HepG2 (cell line): Measurements from ENCODE around the gene SH2D3A. TPM values are rescaled to one million over a fixed set of nuclear protein-coding genes. Genes with fewer than 3 reads are reported as not detected.

ENCODE experiments used
- AGO2 ChIP-seq: fragments of 200-400 bp; formaldehyde crosslinking; optimal IDR thresholded peaks from 2 replicates; pipeline ENCODE3; 2017; ENCODE audit warnings: mild to moderate bottlenecking, low read depth, low read length, moderate library complexity
- AKAP8 ChIP-seq: sonication (generic); formaldehyde crosslinking; IDR thresholded peaks from 2 replicates; pipeline ENCODE4 v1.5.1; 2020; ENCODE audit warnings: mild to moderate bottlenecking, missing genetic modification reagents
- FOSL2 ChIP-seq: sonication (generic); formaldehyde crosslinking; IDR thresholded peaks from 2 replicates; pipeline ENCODE4 v1.4.0; 2020; ENCODE audit warnings: missing genetic modification reagents
- HNRNPL ChIP-seq: fragments of 200-400 bp; formaldehyde crosslinking; IDR thresholded peaks from 2 replicates; pipeline ENCODE4 v1.6.1; 2017; ENCODE audit warnings: mild to moderate bottlenecking, low read depth, low read length
- KLF6 ChIP-seq: IDR thresholded peaks from 2 replicates; pipeline ENCODE4 v1.8.0; 2016; ENCODE audit warnings: missing biosample characterization, missing genetic modification reagents
- KMT2B ChIP-seq: IDR thresholded peaks from 2 replicates; pipeline ENCODE4 v1.6.1; 2016; ENCODE audit warnings: missing genetic modification reagents, missing compliant biosample characterization
- RFX3 ChIP-seq: IDR thresholded peaks from 2 replicates; pipeline ENCODE4 v1.6.1; 2016; ENCODE audit warnings: missing biosample characterization, missing genetic modification reagents
- SSRP1 ChIP-seq: IDR thresholded peaks from 2 replicates; pipeline ENCODE4 v1.6.1; 2016; ENCODE audit warnings: control low read depth
- XRCC5 ChIP-seq: fragments of 200-400 bp; formaldehyde crosslinking; optimal IDR thresholded peaks from 2 replicates; pipeline ENCODE3; 2017; ENCODE audit warnings: mild to moderate bottlenecking, low read length
- ZFP82 ChIP-seq: sonication (generic); formaldehyde crosslinking; IDR thresholded peaks from 2 replicates; pipeline ENCODE4 v1.5.1; 2020; ENCODE audit warnings: mild to moderate bottlenecking, missing genetic modification reagents, borderline replicate concordance
- ZNF296 ChIP-seq: sonication (generic); formaldehyde crosslinking; conservative IDR thresholded peaks from 2 replicates; pipeline ENCODE4 v1.5.0; 2020; ENCODE audit warnings: mild to moderate bottlenecking, missing genetic modification reagents
- ZNF333 ChIP-seq: sonication (generic); formaldehyde crosslinking; IDR thresholded peaks from 2 replicates; pipeline ENCODE4 v1.4.0; 2020; ENCODE audit warnings: mild to moderate bottlenecking, missing genetic modification reagents, borderline replicate concordance
- polyA plus RNA-seq, 8 experiments: library from polyadenylated mRNA; depleted of rRNA in 3 of 8; stranded (reverse) in 7 of 8; unstranded in 1 of 8; fragments of >200 nt; fragmentation: Illumina TruSeq in 4 of 8; extraction: Trizol in 4 of 8; gene quantifications; 2 replicates each; pipeline versions ENCODE4 v1.2.1 to v1.2.3, GENCODE V29; 2011 to 2016; ENCODE audit warnings: low read depth in 4 of 8, missing spikeins in 1 of 8, mixed read lengths in 1 of 8; ENCODE audit not compliant: insufficient read depth in 1 of 8
- total RNA-seq, 5 experiments: library from RNA; depleted of rRNA; stranded (reverse); fragments of >200 nt; fragmentation: Illumina TruSeq; extraction: Trizol; gene quantifications; 2 replicates each; pipeline ENCODE4 v1.2.3, GENCODE V29; 2016; ENCODE audit warnings: low read depth in 1 of 5
- TF ChIP-seq, protein P1 (sequence below): sonication (generic); formaldehyde crosslinking; IDR thresholded peaks from 2 replicates; pipeline ENCODE4 v1.4.0; 2020; ENCODE audit warnings: missing genetic modification reagents
- TF ChIP-seq, protein P2 (sequence below): sonication (generic); formaldehyde crosslinking; IDR thresholded peaks from 2 replicates; pipeline ENCODE4 v1.4.0; 2020; ENCODE audit warnings: missing genetic modification reagents
- TF ChIP-seq, protein P3 (sequence below): sonication (generic); formaldehyde crosslinking; IDR thresholded peaks from 2 replicates; pipeline ENCODE4 v1.5.0; 2020; ENCODE audit warnings: mild to moderate bottlenecking, missing genetic modification reagents, borderline replicate concordance
- TF ChIP-seq, protein P4 (sequence below): IDR thresholded peaks from 2 replicates; pipeline ENCODE4 v1.6.1; 2016; ENCODE audit warnings: mild to moderate bottlenecking
- TF ChIP-seq, protein P5 (sequence below): sonication (generic); formaldehyde crosslinking; IDR thresholded peaks from 2 replicates; pipeline ENCODE4 v1.5.1; 2020; ENCODE audit warnings: mild to moderate bottlenecking, missing genetic modification reagents, moderate library complexity

The SH2D3A gene
- total and polyA plus RNA-seq, 2 of the 13 experiments (the other 11 are each of a cell fraction or from before 2014, with no cell fraction given) = 1.0 to 2.2 TPM

DNA sequence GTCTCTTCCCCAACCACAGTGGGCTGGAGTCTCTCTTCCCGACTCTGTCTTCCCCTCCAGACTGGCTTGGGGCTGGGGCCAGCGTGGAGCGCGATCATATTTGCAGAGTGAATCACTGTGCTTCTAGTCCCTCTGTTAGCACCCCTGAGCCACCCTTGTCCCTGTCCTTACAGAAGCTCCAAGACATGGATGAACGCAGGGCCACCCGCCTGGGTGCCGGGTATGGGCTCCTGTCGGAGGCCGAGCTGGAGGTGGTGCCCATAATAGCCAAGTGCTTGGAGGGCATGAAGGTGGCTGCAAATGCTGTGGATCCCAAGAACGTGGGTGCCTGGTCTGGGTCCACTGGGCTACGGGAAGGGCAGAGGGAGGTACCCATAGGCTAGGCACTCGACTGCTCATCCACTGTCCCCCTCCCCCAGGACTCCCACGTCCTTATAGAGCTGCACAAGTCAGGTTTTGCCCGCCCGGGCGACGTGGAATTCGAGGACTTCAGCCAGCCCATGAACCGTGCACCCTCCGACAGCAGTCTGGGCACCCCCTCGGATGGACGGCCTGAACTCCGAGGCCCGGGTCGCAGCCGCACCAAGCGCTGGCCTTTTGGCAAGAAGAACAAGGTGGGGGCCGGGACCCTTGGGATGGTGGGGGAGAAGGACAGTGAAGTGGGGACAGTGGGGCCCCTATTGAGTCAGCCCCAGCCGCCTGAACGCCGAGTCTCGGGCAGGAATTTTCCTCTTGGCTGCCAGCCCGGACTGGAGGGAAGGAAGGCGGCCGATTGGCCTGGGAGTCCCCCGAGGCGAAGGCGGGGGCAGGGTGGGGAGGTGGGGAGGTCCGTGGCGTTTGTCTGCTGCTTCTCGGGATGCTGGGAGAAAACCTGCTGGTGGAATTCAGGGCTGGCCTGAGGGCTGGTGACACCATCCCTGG is 22.6 kb downstream of the SH2D3A start (continued):
- TF ChIP-seq, protein P1, sequence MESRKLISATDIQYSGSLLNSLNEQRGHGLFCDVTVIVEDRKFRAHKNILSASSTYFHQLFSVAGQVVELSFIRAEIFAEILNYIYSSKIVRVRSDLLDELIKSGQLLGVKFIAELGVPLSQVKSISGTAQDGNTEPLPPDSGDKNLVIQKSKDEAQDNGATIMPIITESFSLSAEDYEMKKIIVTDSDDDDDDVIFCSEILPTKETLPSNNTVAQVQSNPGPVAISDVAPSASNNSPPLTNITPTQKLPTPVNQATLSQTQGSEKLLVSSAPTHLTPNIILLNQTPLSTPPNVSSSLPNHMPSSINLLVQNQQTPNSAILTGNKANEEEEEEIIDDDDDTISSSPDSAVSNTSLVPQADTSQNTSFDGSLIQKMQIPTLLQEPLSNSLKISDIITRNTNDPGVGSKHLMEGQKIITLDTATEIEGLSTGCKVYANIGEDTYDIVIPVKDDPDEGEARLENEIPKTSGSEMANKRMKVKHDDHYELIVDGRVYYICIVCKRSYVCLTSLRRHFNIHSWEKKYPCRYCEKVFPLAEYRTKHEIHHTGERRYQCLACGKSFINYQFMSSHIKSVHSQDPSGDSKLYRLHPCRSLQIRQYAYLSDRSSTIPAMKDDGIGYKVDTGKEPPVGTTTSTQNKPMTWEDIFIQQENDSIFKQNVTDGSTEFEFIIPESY (CRISPR knock-in tag) = peak; percentile 75; the same call in 1 of the 2 replicates
- peak; percentile 13 for TF ChIP-seq XRCC5
- TF ChIP-seq, protein P2, sequence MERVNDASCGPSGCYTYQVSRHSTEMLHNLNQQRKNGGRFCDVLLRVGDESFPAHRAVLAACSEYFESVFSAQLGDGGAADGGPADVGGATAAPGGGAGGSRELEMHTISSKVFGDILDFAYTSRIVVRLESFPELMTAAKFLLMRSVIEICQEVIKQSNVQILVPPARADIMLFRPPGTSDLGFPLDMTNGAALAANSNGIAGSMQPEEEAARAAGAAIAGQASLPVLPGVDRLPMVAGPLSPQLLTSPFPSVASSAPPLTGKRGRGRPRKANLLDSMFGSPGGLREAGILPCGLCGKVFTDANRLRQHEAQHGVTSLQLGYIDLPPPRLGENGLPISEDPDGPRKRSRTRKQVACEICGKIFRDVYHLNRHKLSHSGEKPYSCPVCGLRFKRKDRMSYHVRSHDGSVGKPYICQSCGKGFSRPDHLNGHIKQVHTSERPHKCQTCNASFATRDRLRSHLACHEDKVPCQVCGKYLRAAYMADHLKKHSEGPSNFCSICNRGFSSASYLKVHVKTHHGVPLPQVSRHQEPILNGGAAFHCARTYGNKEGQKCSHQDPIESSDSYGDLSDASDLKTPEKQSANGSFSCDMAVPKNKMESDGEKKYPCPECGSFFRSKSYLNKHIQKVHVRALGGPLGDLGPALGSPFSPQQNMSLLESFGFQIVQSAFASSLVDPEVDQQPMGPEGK (CRISPR knock-in tag) = peak; percentile 33; the same call in 1 of the 2 replicates
- peak; percentile 72 for TF ChIP-seq FOSL2 (CRISPR knock-in tag)
- no peak for TF ChIP-seq KLF6 (CRISPR knock-in tag)
- TF ChIP-seq KMT2B (CRISPR knock-in tag) = no peak
- TF ChIP-seq, protein P3, sequence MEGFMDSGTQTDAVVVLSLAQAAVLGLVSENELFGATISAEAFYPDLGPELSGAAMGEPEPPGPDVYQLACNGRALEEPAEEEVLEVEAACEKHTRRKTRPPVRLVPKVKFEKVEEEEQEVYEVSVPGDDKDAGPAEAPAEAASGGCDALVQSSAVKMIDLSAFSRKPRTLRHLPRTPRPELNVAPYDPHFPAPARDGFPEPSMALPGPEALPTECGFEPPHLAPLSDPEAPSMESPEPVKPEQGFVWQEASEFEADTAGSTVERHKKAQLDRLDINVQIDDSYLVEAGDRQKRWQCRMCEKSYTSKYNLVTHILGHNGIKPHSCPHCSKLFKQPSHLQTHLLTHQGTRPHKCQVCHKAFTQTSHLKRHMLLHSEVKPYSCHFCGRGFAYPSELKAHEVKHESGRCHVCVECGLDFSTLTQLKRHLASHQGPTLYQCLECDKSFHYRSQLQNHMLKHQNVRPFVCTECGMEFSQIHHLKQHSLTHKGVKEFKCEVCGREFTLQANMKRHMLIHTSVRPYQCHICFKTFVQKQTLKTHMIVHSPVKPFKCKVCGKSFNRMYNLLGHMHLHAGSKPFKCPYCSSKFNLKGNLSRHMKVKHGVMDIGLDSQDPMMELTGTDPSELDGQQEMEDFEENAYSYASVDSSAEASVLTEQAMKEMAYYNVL (CRISPR knock-in tag) = no peak
- TF ChIP-seq ZNF333 (CRISPR knock-in tag) = no peak
- TF ChIP-seq ZNF296 (CRISPR knock-in tag) = no peak
- TF ChIP-seq AGO2 = peak; percentile 80
- TF ChIP-seq ZFP82 = no peak
- TF ChIP-seq AKAP8 (CRISPR knock-in tag) = no peak
- no peak for TF ChIP-seq SSRP1 (CRISPR knock-in tag)
- peak; percentile 68; the same call in 1 of the 2 replicates for TF ChIP-seq HNRNPL
- TF ChIP-seq RFX3 (CRISPR knock-in tag) = no peak
- TF ChIP-seq, protein P4, sequence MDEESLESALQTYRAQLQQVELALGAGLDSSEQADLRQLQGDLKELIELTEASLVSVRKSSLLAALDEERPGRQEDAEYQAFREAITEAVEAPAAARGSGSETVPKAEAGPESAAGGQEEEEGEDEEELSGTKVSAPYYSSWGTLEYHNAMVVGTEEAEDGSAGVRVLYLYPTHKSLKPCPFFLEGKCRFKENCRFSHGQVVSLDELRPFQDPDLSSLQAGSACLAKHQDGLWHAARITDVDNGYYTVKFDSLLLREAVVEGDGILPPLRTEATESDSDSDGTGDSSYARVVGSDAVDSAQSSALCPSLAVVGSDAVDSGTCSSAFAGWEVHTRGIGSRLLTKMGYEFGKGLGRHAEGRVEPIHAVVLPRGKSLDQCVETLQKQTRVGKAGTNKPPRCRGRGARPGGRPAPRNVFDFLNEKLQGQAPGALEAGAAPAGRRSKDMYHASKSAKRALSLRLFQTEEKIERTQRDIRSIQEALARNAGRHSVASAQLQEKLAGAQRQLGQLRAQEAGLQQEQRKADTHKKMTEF (CRISPR knock-in tag) = no peak
- TF ChIP-seq, protein P5, sequence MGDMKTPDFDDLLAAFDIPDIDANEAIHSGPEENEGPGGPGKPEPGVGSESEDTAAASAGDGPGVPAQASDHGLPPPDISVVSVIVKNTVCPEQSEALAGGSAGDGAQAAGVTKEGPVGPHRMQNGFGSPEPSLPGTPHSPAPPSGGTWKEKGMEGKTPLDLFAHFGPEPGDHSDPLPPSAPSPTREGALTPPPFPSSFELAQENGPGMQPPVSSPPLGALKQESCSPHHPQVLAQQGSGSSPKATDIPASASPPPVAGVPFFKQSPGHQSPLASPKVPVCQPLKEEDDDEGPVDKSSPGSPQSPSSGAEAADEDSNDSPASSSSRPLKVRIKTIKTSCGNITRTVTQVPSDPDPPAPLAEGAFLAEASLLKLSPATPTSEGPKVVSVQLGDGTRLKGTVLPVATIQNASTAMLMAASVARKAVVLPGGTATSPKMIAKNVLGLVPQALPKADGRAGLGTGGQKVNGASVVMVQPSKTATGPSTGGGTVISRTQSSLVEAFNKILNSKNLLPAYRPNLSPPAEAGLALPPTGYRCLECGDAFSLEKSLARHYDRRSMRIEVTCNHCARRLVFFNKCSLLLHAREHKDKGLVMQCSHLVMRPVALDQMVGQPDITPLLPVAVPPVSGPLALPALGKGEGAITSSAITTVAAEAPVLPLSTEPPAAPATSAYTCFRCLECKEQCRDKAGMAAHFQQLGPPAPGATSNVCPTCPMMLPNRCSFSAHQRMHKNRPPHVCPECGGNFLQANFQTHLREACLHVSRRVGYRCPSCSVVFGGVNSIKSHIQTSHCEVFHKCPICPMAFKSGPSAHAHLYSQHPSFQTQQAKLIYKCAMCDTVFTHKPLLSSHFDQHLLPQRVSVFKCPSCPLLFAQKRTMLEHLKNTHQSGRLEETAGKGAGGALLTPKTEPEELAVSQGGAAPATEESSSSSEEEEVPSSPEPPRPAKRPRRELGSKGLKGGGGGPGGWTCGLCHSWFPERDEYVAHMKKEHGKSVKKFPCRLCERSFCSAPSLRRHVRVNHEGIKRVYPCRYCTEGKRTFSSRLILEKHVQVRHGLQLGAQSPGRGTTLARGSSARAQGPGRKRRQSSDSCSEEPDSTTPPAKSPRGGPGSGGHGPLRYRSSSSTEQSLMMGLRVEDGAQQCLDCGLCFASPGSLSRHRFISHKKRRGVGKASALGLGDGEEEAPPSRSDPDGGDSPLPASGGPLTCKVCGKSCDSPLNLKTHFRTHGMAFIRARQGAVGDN (CRISPR knock-in tag) = peak; percentile 50
